ENCODE data around the gene PPP4R3A. TPM values are rescaled to one million over a fixed set of nuclear protein-coding genes. Genes with fewer than 3 reads are reported as not detected.
"Not testable (repeated sequence)": the region's sequence is repeated elsewhere in the genome, so short reads cannot be mapped to it uniquely, and the experiment has no call there.

Gene PPP4R3A
- total RNA-seq, 2 experiments from 2014 or later = 121 to 129 TPM

GRCh38 chr14:91501951-91502930, 7.9 kb downstream of the PPP4R3A start:
- H3K4me1 Mint-ChIP-seq (ENCODE audit: low read depth) = peaks cover 64% of the 10 kb centered on the region
- peaks cover 67% of the 10 kb centered on the region for H3K36me3 Mint-ChIP-seq (ENCODE audit: low read depth)
- ChIA-PET CTCF (interaction anchor here (0.7 kb wide), 1 partner anchor 22 kb away, joined by 4 read pairs; no protein-coding TSS in a partner anchor), POLR2A (interaction anchor here (0.7 to 2.8 kb wide), 3 partner anchors 8 to 619 kb away, joined by 3 to 13 read pairs (median 7); partner anchors contain the start of genes CPSF2, NDUFB1 and PPP4R3A)
- ATAC-seq = no peak
- H3K27ac Mint-ChIP-seq = peak overlapping the region; percentile 25
- H3K9me3 Mint-ChIP-seq (ENCODE audit: insufficient read depth) = no peaks in the 10 kb centered on the region
- no peaks in the 10 kb centered on the region for H3K27me3 Mint-ChIP-seq (ENCODE audit: low read depth)
- no peak for DNase-seq
- H3K4me3 Mint-ChIP-seq = no peak overlapping the region

GRCh38 chr14:91501348-91501747, 8.8 kb downstream of the PPP4R3A start:
- no peaks in the 10 kb centered on the region for H3K9me3 Mint-ChIP-seq (ENCODE audit: insufficient read depth)
- no peak for DNase-seq
- peaks cover 67% of the 10 kb centered on the region for H3K36me3 Mint-ChIP-seq (ENCODE audit: low read depth)
- no peak for ATAC-seq
- POLR2A ChIA-PET = interaction anchor here (2.8 kb wide), 1 partner anchor 8 kb away, joined by 13 read pairs; the partner anchor contains the start of gene PPP4R3A
- no peaks in the 10 kb centered on the region for H3K27me3 Mint-ChIP-seq (ENCODE audit: low read depth)
- peaks cover 66% of the 10 kb centered on the region for H3K4me1 Mint-ChIP-seq (ENCODE audit: low read depth)
- H3K27ac Mint-ChIP-seq = no peak overlapping the region
- CTCF ChIA-PET = no interaction called here
- no peak overlapping the region for H3K4me3 Mint-ChIP-seq

- no peak for DNase-seq
- ChIA-PET CTCF (no interaction called here), POLR2A (no interaction called here)
- no peak for ATAC-seq
- peaks cover 56% of the 10 kb centered on the region for H3K36me3 Mint-ChIP-seq (ENCODE audit: low read depth)
- H3K27ac Mint-ChIP-seq = no peak overlapping the region
- peaks cover 67% of the 10 kb centered on the region for H3K4me1 Mint-ChIP-seq (ENCODE audit: low read depth)
- H3K27me3 Mint-ChIP-seq (ENCODE audit: low read depth) = no peaks in the 10 kb centered on the region
- no peak overlapping the region for H3K4me3 Mint-ChIP-seq
- no peaks in the 10 kb centered on the region for H3K9me3 Mint-ChIP-seq (ENCODE audit: insufficient read depth)
These were observed 13.3 kb downstream of the PPP4R3A start for GRCh38 chr14:91496790-91497189.

GRCh38 chr14:91494392-91495065, 15.6 kb downstream of the PPP4R3A start:
- peak; percentile 57 for ATAC-seq
- ChIA-PET CTCF (interaction anchor here (0.9 to 1.2 kb wide), 2 partner anchors 12 to 502 kb away, joined by 3 to 4 read pairs; no protein-coding TSS in a partner anchor), POLR2A (interaction anchor here (1.4 to 1.9 kb wide), 2 partner anchors 14 to 15 kb away, joined by 5 to 6 read pairs; partner anchors contain the start of gene PPP4R3A)
- H3K36me3 Mint-ChIP-seq (ENCODE audit: low read depth) = peaks cover 52% of the 10 kb centered on the region
- H3K4me1 Mint-ChIP-seq (ENCODE audit: low read depth) = peaks cover 56% of the 10 kb centered on the region
- peak overlapping the region; percentile 72 for H3K27ac Mint-ChIP-seq
- H3K4me3 Mint-ChIP-seq; H3K9me3 Mint-ChIP-seq (ENCODE audit: insufficient read depth); H3K27me3 Mint-ChIP-seq (ENCODE audit: low read depth): not testable (repeated sequence)
- DNase-seq = peak; percentile 29

- peaks cover 53% of the 10 kb centered on the region for H3K36me3 Mint-ChIP-seq (ENCODE audit: low read depth)
- no peak for DNase-seq
- H3K4me3 Mint-ChIP-seq = no peak overlapping the region
- ATAC-seq = no peak
- H3K9me3 Mint-ChIP-seq (ENCODE audit: insufficient read depth) = no peaks in the 10 kb centered on the region
- H3K4me1 Mint-ChIP-seq (ENCODE audit: low read depth) = peaks cover 56% of the 10 kb centered on the region
- ChIA-PET POLR2A (no interaction called here), CTCF (interaction anchor here (0.8 kb wide), 1 partner anchor 44 kb away, joined by 3 read pairs; no protein-coding TSS in a partner anchor)
- no peaks in the 10 kb centered on the region for H3K27me3 Mint-ChIP-seq (ENCODE audit: low read depth)
- H3K27ac Mint-ChIP-seq = no peak overlapping the region
These were observed 16.9 kb downstream of the PPP4R3A start for GRCh38 chr14:91493169-91493568.

GRCh38 chr14:91484744-91485143, 25.4 kb downstream of the PPP4R3A start:
- Mint-ChIP-seq H3K9me3 (ENCODE audit: insufficient read depth) (no peaks in the 10 kb centered on the region), H3K27me3 (ENCODE audit: low read depth) (no peaks in the 10 kb centered on the region), H3K4me3 (no peak overlapping the region), H3K4me1 (ENCODE audit: low read depth) (peaks cover 29% of the 10 kb centered on the region), H3K36me3 (ENCODE audit: low read depth) (peaks cover 76% of the 10 kb centered on the region), H3K27ac (peak overlapping the region; percentile 27)
- ChIA-PET POLR2A (no interaction called here), CTCF (interaction anchor here (1.2 to 2.3 kb wide), 3 partner anchors 11 to 512 kb away, joined by 4 to 6 read pairs (median 4); no protein-coding TSS in a partner anchor)
- ATAC-seq (no peak), DNase-seq (no peak)

GRCh38 chr14:91484186-91484585, 25.9 kb downstream of the PPP4R3A start:
- Mint-ChIP-seq H3K4me1 (ENCODE audit: low read depth) (peaks cover 28% of the 10 kb centered on the region), H3K27ac (no peak overlapping the region), H3K36me3 (ENCODE audit: low read depth) (peaks cover 74% of the 10 kb centered on the region), H3K9me3 (ENCODE audit: insufficient read depth) (no peaks in the 10 kb centered on the region), H3K4me3 (no peak overlapping the region), H3K27me3 (ENCODE audit: low read depth) (no peaks in the 10 kb centered on the region)
- no peak for ATAC-seq
- ChIA-PET CTCF (interaction anchor here (1.2 to 2.3 kb wide), 3 partner anchors 12 to 513 kb away, joined by 4 to 6 read pairs (median 4); no protein-coding TSS in a partner anchor), POLR2A (no interaction called here)
- no peak for DNase-seq

GRCh38 chr14:91482263-91483013, 27.7 kb downstream of the PPP4R3A start:
- Mint-ChIP-seq H3K4me1 (ENCODE audit: low read depth) (peaks cover 34% of the 10 kb centered on the region), H3K27ac (peak overlapping the region; percentile 32)

GRCh38 chr14:91477388-91477787, 32.7 kb downstream of the PPP4R3A start:
- Mint-ChIP-seq H3K36me3 (ENCODE audit: low read depth) (peaks cover 81% of the 10 kb centered on the region), H3K27ac (no peak overlapping the region), H3K9me3 (ENCODE audit: insufficient read depth) (no peaks in the 10 kb centered on the region), H3K27me3 (ENCODE audit: low read depth) (no peaks in the 10 kb centered on the region), H3K4me1 (ENCODE audit: low read depth) (peaks cover 27% of the 10 kb centered on the region), H3K4me3 (no peak overlapping the region)
- CTCF ChIA-PET = interaction anchor here (0.8 kb wide), 1 partner anchor 50 kb away, joined by 3 read pairs; no protein-coding TSS in a partner anchor
- POLR2A ChIA-PET = no interaction called here
- ATAC-seq = no peak
- no peak for DNase-seq

More at GRCh38 chr14:91482263-91483013, 27.7 kb downstream of the PPP4R3A start:
- Mint-ChIP-seq H3K36me3 (ENCODE audit: low read depth) (peaks cover 83% of the 10 kb centered on the region), H3K27me3 (ENCODE audit: low read depth) (no peaks in the 10 kb centered on the region), H3K9me3 (ENCODE audit: insufficient read depth) (no peaks in the 10 kb centered on the region), H3K4me3 (no peak overlapping the region)
- ChIA-PET CTCF (no interaction called here), POLR2A (no interaction called here)
- DNase-seq = no peak
- ATAC-seq = no peak

GRCh38 chr14:91473046-91473445, 37.1 kb downstream of the PPP4R3A start:
- Mint-ChIP-seq H3K4me1 (ENCODE audit: low read depth) (peaks cover 6% of the 10 kb centered on the region), H3K27ac (no peak overlapping the region), H3K27me3 (ENCODE audit: low read depth) (no peaks in the 10 kb centered on the region), H3K4me3 (no peak overlapping the region), H3K9me3 (ENCODE audit: insufficient read depth) (no peaks in the 10 kb centered on the region), H3K36me3 (ENCODE audit: low read depth) (peaks cover 72% of the 10 kb centered on the region)
- ATAC-seq (no peak), DNase-seq (no peak)
- ChIA-PET POLR2A (interaction anchor here (0.6 to 2.1 kb wide), 2 partner anchors 36 to 40 kb away, joined by 7 to 9 read pairs; partner anchors contain the start of gene PPP4R3A), CTCF (no interaction called here)

- H3K36me3 Mint-ChIP-seq (ENCODE audit: low read depth) = peaks cover 78% of the 10 kb centered on the region
- H3K4me3 Mint-ChIP-seq = no peak overlapping the region
- DNase-seq (no peak), ATAC-seq (no peak)
- H3K27me3 Mint-ChIP-seq (ENCODE audit: low read depth) = no peaks in the 10 kb centered on the region
- H3K4me1 Mint-ChIP-seq (ENCODE audit: low read depth) = peaks cover 5% of the 10 kb centered on the region
- CTCF ChIA-PET = no interaction called here
- no peak overlapping the region for H3K27ac Mint-ChIP-seq
- POLR2A ChIA-PET = no interaction called here
- no peaks in the 10 kb centered on the region for H3K9me3 Mint-ChIP-seq (ENCODE audit: insufficient read depth)
These were observed 39.9 kb downstream of the PPP4R3A start for GRCh38 chr14:91470216-91470615.

Measured in activated CD8-positive, alpha-beta T cell treated with anti-CD3 and anti-CD28 coated beads, Interleukin-2, amount 10 ng/mL, durations not matched to agents 7 days and 5 days (primary cell).